ENCODE measurements around the gene PNMA8B.

PNMA8B gene

GRCh38 chr19:46490774-46491173 is 4.9 kb downstream of the PNMA8B start:
- DNase-seq (ENCODE audit: extremely low read depth, low read depth), result no peak
- no peak for TF ChIP-seq CTCF (IDR thresholded peaks at IDR 0.05; ENCODE audit: low read depth, low read length)

- TF ChIP-seq CTCF (IDR thresholded peaks at IDR 0.05; ENCODE audit: low read depth, low read length), result peak; percentile 46
- DNase-seq (ENCODE audit: extremely low read depth, low read depth), result no peak
These were observed 6.0 kb downstream of the PNMA8B start for GRCh38 chr19:46489445-46490272.

- no peak for DNase-seq (ENCODE audit: extremely low read depth, low read depth)
- no peak for TF ChIP-seq CTCF (IDR thresholded peaks at IDR 0.05; ENCODE audit: low read depth, low read length)
These were observed 7.1 kb downstream of the PNMA8B start for GRCh38 chr19:46488551-46488950.

GRCh38 chr19:46487802-46488445 is 7.7 kb downstream of the PNMA8B start:
- no peak for DNase-seq (ENCODE audit: extremely low read depth, low read depth)
- TF ChIP-seq CTCF (IDR thresholded peaks at IDR 0.05; ENCODE audit: low read depth, low read length), result peak; percentile 95

- DNase-seq (ENCODE audit: extremely low read depth, low read depth), result no peak
- no peak for TF ChIP-seq CTCF (IDR thresholded peaks at IDR 0.05; ENCODE audit: low read depth, low read length)
These were observed 8.4 kb downstream of the PNMA8B start for GRCh38 chr19:46487178-46487801.

GRCh38 chr19:46486358-46486757 is 9.3 kb downstream of the PNMA8B start:
- TF ChIP-seq CTCF (IDR thresholded peaks at IDR 0.05; ENCODE audit: low read depth, low read length), result no peak
- DNase-seq (ENCODE audit: extremely low read depth, low read depth), result no peak

GRCh38 chr19:46484656-46485055 is 11.0 kb downstream of the PNMA8B start:
- no peak for DNase-seq (ENCODE audit: extremely low read depth, low read depth)

More at GRCh38 chr19:46484656-46485055, 11.0 kb downstream of the PNMA8B start:
- no peak for TF ChIP-seq CTCF (IDR thresholded peaks at IDR 0.05; ENCODE audit: low read depth, low read length)

Data from AG09319 (cell line).